Pancreas (tissue), 10 donors: ENCODE data around the gene FAT1. TPM values are rescaled to one million over a fixed set of nuclear protein-coding genes. Genes with fewer than 3 reads are reported as not detected.
A peak's percentile ranks its signal among the peaks of the same experiment; 100 is the strongest.

Experiments used
- ATAC-seq, 4 donors: fragments of 200-7000 bp; cut with Tn5 transposase; one replicate each; pipeline versions ENCODE4 v1.8.0 to v1.9.1; 2020; ENCODE audit warnings: mild to moderate bottlenecking in 4 of 4, moderate library complexity in 4 of 4
- DNase-seq, 6 donors: peaks; one replicate each; pipeline ENCODE4 v3.0.0-alpha.2; 2020
- FAIRE-seq: peaks from 2 replicates; lab custom pipeline; 2012; peaks lifted over from hg19 to GRCh38; lab: Jason Lieb, UNC
- H3K27ac ChIP-seq, 4 donors: fragments of 200-600 bp; sonication (generic); 1 replicate in 3 of 4; 2 replicates in 1 of 4; pipeline versions ENCODE4 v1.5.0 to v1.8.0; 2020
- H3K27me3 ChIP-seq, 4 donors: fragments of 200-600 bp; one replicate each; pipeline ENCODE4 v1.8.0; 2021
- H3K36me3 ChIP-seq, 3 donors: fragments of 200-600 bp; sonication (generic) in 1 of 3; one replicate each; pipeline versions ENCODE4 v1.5.0 to v1.8.0; 2020 to 2021
- H3K4me1 ChIP-seq, 3 donors: fragments of 200-600 bp; one replicate each; pipeline ENCODE4 v1.8.0; 2021
- H3K4me3 ChIP-seq, 4 donors: fragments of 200-600 bp; sonication (generic) in 2 of 4; one replicate each; pipeline versions ENCODE4 v1.5.0 to v1.8.0; 2020 to 2021
- H3K9me3 ChIP-seq, 4 donors: fragments of 200-600 bp; one replicate each; pipeline ENCODE4 v1.8.0; 2021
- CTCF ChIP-seq, 4 donors: fragments of 200-600 bp; sonication (generic) in 3 of 4; IDR thresholded peaks; one replicate each; pipeline versions ENCODE4 v1.5.0 to v1.8.0; 2021; ENCODE audit warnings: antibody characterized with exemption in 4 of 4
- WGBS, 2 donors: extraction: QIAGEN DNeasy Blood & Tissue Kit; methylation state at CpG; one replicate each; pipeline ENCODE4 v1.1.7; 2013; 5-methylcytosine and 5-hydroxymethylcytosine counted together
- intact Hi-C, 3 donors: fragments of 100-400 bp; cut with DNase I; formaldehyde crosslinking; loops; one replicate each; pipeline versions ENCODE4 v1.11.1 to v1.14.2; 2022
- polyA plus RNA-seq, 2 donors: library from polyadenylated mRNA; stranded (reverse); fragments of 200-250 nt; gene quantifications; one replicate each; pipeline ENCODE4 v1.2.3, GENCODE V29; 2013
- total RNA-seq, 6 donors: library from RNA; stranded (reverse); fragmentation: NEBNext Ultra II Directional in 4 of 6; extraction: Animal tissue kit (Norgen Biotek cat#: 25700) in 4 of 6; gene quantifications; one replicate each; pipeline versions ENCODE4 v1.2.1 to v1.2.4, GENCODE V29; 2021 to 2023
- donor health status: healthy with polysubstance abuse.
- donor health status: DM: no; HTN: no; CAD: no; lungs with moderate emphysema.
- donor health status: DM: no; HTN: no; CAD: no.
- donor health status: control.
- donor health status: control.
- donor health status: Bipolar disorder and iron deficiency.
- donor health status: DM: yes; HTN: yes; CAD: no.
- donor health status: DM: no; HTN: no; CAD: no.
- donor health status: DM: no; HTN: no; CAD: no.
- donor health status: DM: yes; HTN: yes; CAD: no.

The FAT1 gene
- total and polyA plus RNA-seq, 8 donors: 16.9 to 91.6 (median 59.3) TPM

GRCh38 chr4:186727977-186728519, 4.4 kb upstream of the FAT1 start:
- ATAC-seq (no peak), DNase-seq (no peak), FAIRE-seq (no peak)
- Histone ChIP-seq H3K4me1 (no peaks in the 10 kb centered on the region), H3K27me3 (no peaks in the 10 kb centered on the region), H3K36me3 (no peaks in the 10 kb centered on the region), H3K4me3 (no peak overlapping the region), H3K27ac (no peak overlapping the region), H3K9me3 (no peaks in the 10 kb centered on the region)
- intact Hi-C loops: loop anchor here in 1 of 3 donors (5.0 kb wide), 1 partner anchor 209 kb away; no protein-coding TSS in a partner anchor
- 70 to 73% methylated on average over 6 of the region's 6 CpGs for WGBS, 2 donors
- no peak for TF ChIP-seq CTCF (IDR thresholded peaks at IDR 0.05)

DNA sequence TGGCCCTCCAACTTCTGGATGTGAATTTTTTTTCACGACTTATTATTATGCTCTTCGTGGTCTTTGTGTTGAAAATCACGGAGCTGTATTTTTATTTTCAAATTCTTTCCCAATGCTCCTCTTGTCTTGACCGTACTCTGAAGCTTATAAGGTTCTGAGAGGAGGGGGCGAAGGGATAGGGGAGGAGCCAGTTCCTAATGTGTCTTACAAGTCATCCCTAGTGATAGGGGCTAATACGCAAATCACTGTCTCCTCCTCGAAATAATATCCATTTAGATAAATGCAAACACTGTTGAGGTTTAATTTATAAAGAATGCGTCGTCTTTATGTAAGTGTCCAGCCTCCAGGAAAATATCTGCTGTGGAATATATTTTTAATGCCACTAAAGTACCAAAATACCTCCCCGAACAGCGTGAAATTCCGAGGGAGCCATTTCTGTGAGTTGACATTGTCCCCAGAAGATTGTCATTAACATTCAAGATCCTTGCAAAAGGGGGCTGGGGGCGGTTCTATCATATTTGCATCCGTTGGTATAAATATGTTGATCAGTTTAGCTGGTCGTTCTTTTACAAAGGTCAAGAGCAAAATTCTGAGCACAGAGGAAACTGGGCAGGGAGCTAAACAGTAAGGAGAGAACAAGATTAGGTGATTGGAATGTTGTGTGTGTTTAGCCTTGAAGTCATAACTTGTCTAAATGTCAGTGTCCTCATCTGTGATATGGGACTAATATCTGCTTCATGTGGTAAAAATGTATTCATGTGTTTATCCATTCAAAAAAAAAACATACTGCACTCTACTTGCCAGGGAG, 3.7 kb upstream of the FAT1 start:
- FAIRE-seq: no peak
- Histone ChIP-seq H3K36me3 (no peaks in the 10 kb centered on the region), H3K9me3 (no peaks in the 10 kb centered on the region), H3K4me3 (peak overlapping the region; percentile 54 to 96 (median 86)), H3K27me3 (no peaks in the 10 kb centered on the region), H3K27ac (peak overlapping the region; percentile 78 to 91 (median 86)), H3K4me1 (peaks cover 0 to 5% (median 0%) of the 10 kb centered on the region in 3 donors)
- no peak for DNase-seq
- ATAC-seq: no peak
- intact Hi-C loops: loop anchor here in 1 of 3 donors (5.0 kb wide), 1 partner anchor 210 kb away; no protein-coding TSS in a partner anchor
- TF ChIP-seq CTCF (IDR thresholded peaks at IDR 0.05): no peak
- WGBS, 2 donors: 11 to 21% methylated on average over 15 of the region's 15 CpGs

GRCh38 chr4:186726426-186727168, 2.9 kb upstream of the FAT1 start:
- no peak for TF ChIP-seq CTCF (IDR thresholded peaks at IDR 0.05)
- Histone ChIP-seq H3K4me1 (peaks cover 0 to 8% (median 0%) of the 10 kb centered on the region in 3 donors), H3K4me3 (peak overlapping the region; percentile 54 to 96 (median 86)), H3K36me3 (no peaks in the 10 kb centered on the region), H3K27ac (peak overlapping the region; percentile 78 to 91 (median 86)), H3K27me3 (no peaks in the 10 kb centered on the region), H3K9me3 (no peaks in the 10 kb centered on the region)
- ATAC-seq: peak; percentile 65 to 76 (median 68)
- DNase-seq: peak; percentile 68 to 91 (median 81)
- no peak for FAIRE-seq
- intact Hi-C loops: loop anchor here in 1 of 3 donors (5.0 kb wide), 1 partner anchor 211 kb away; no protein-coding TSS in a partner anchor
- 0% methylated on average over 62 to 82 of the region's 82 CpGs for WGBS, 2 donors

DNA sequence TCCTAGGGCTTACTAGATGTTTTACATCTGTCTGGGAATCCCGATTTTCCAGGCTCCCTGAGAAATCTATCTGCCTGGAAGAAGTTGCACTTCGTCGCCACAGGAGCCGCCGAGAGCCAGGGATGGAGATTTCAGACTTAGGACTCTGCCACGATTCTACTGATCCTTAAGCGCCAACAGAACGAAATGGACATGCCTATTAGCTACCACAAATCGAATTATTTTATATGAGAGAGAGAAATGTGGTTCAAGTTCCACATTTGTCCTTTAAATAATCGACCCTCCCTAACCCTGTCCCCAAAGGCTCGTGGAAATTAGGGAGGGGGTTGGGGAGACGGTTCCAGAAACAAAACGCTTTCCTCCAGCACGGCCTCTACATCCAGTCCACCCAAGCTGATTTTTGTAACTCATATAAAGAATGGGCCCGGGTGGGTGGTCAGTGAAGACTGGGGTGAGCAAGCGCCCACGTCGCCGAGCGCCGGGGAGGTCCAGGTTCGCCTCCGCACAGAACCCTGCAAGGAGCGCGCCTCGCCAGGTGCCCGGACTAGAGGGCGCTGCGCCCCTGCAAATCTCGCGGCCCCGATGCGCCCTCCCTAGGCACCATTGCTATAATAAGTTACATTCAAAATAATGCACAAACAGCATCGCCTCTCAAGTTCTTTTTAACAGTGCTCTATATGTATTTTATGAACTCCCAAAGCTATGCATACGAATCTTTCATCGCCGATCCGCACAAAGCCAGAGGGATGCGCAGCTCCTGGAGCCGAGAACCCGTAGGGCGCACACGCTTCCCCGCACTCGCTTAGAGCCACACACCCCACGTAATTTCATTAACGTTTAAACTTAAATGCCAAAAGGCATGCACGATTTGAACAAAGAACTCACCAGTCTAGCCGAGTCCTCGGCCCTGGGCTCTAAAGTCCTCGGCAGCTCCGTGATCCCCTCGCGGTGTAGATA, 2.1 kb upstream of the FAT1 start:
- Histone ChIP-seq H3K27me3 (no peaks in the 10 kb centered on the region), H3K4me1 (peaks cover 0 to 8% (median 0%) of the 10 kb centered on the region in 3 donors), H3K4me3 (peak overlapping the region; percentile 54 to 96 (median 86)), H3K9me3 (no peaks in the 10 kb centered on the region), H3K27ac (peak overlapping the region; percentile 78 to 91 (median 86)), H3K36me3 (no peaks in the 10 kb centered on the region)
- intact Hi-C loops: loop anchor here in 1 of 3 donors (5.0 kb wide), 1 partner anchor 212 kb away; no protein-coding TSS in a partner anchor
- ATAC-seq (peak; percentile 69 to 86 (median 76)), DNase-seq (peak; percentile 72 to 91 (median 80)), FAIRE-seq (no peak)
- peak; percentile 27 to 57 (median 36) for TF ChIP-seq CTCF (IDR thresholded peaks at IDR 0.05)
- WGBS, 2 donors: 0 to 1% methylated on average over 54 of the region's 54 CpGs
